ENCODE data around the gene C20orf204.

Gene C20orf204

GRCh38 chr20:64051033-64051452, 15.1 kb downstream of the C20orf204 start:
- no peak for TF ChIP-seq CTCF (IDR thresholded peaks at IDR 0.05; ENCODE audit: low read depth, low read length)
- H3K4me3 ChIP-seq (ENCODE audit: low read depth, low read length) = no peak overlapping the region

DNA sequence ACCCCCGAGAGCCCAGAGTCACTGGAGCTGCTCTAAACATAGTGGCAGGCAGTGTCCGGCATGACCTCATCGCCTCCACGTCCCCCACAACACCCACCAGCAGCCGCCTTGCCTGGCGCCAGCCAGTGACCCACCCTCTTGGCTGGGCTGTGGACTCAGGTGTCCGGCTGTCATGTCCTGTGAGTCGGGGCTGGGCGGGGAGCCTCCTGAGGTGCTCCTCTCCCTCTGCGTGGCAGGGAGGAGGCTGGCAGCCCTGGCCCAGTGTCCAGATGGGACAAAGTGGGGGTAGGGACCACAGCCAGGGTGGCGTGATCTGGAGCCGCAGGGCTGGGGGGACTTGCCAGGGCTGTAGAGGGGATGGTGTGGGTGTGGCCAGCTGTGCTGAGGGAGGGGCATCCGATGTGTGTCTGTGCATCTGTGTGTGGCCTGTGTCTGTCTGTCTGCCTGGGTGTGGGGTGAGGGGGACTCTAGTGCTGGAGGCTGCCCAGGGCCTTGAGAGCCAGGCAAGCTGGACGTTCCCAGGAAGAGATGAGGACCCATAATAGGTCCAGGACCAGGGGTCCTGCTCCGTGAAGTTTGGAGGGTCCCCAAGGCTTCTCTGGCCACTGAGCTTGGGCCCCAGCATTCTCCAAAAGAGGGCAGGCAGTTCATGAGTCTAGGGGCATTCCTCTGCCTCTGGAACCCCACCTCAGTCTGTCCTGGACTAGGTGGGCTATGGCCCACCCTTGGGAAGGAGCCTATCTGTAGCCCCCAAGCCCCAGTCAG, 15.8 kb downstream of the C20orf204 start:
- H3K4me3 ChIP-seq (ENCODE audit: low read depth, low read length) = no peak overlapping the region
- no peak for TF ChIP-seq CTCF (IDR thresholded peaks at IDR 0.05; ENCODE audit: low read depth, low read length)

DNA sequence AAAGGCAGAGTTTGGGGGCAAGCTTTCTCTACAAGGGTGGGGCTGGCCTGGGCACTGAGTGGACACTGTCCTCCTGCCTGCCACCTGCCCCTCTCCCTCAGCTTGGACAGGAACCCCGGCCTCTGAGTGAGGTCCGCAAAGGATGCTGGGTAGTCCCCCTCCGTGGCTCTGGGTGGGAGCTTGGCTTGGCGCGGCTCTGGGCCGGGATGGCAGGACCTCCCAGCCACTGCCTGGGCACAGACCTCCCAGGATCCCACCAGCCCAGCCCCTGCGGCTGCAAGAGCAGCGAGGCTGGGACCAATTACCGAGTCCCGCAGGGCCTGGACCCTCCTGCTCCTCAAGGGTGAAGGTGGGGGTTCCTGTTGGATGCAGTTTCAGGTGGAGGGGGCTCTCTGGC, 16.3 kb downstream of the C20orf204 start:
- no peak overlapping the region for H3K4me3 ChIP-seq (ENCODE audit: low read depth, low read length)
- TF ChIP-seq CTCF (IDR thresholded peaks at IDR 0.05; ENCODE audit: low read depth, low read length) = no peak

- no peak for TF ChIP-seq CTCF (IDR thresholded peaks at IDR 0.05; ENCODE audit: low read depth, low read length)
- no peak overlapping the region for H3K4me3 ChIP-seq (ENCODE audit: low read depth, low read length)
Measured at GRCh38 chr20:64052987-64053840, 17.2 kb downstream of the C20orf204 start.

DNA sequence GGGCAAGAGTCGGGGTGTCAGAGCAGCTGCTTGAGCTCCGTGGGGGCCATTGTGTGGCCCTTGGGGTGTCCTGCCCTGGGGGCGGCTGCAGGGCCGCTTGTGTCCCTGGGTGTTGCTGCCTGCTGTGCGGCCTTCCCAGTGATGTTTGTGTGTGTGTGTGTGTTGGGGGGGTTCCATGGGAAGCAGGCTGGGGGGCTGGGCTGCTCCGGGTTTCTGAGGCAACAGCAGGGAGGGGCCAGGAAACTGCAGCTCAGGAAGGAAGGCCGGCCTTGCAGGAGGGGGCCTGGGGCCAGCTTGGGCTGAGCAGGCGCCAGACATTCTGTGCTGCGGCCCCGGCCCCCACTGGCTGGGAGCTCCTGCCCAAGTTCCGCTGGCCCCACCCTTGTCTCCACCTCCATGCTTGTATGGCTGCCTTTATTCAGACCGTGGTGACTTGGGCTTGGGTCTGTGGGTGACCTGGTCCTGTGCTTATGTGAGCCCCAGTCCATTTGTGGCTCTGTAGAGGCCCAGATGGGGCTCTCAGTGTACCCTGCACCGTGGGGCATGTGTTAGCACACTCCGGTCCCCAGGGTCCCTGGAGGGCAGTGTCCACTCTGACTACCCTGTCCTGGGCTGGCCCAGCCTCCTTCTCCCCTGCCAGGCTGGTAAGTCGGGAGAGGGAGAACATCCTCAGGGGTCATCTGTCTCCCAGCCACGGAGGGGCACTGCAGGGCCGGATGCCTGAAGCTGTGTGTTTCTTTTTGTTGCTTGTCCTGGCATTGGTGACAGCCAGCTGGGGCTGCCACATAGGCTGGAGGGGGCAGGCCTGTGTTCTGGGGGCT, 18.1 kb downstream of the C20orf204 start:
- H3K4me3 ChIP-seq (ENCODE audit: low read depth, low read length) = no peak overlapping the region
- TF ChIP-seq CTCF (IDR thresholded peaks at IDR 0.05; ENCODE audit: low read depth, low read length) = no peak

DNA sequence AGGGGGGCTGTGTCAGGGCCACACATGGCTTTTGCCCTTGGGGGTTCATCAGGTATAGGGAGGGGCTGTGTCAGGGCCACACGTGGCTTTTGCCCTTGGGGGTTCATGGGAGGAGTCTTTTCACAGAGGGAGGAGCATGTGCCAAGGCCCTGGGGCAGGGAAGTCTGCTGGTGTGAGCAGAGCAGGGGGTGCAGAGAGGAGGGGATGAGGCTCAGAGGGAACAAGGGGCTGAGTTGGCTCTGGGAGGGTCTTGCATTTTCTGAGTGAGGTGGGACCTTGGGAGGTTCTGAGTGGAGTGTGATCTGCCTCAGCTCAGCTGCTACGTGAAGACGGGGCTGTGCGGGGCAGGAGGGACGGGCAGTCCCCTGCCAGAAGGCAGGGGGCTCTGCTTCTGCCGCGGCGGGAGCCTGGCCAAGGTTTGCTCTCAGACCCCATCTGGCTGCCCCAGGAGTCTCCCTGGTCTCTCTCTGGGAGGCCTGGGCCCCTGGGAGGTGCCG, 19.5 kb downstream of the C20orf204 start:
- no peak for TF ChIP-seq CTCF (IDR thresholded peaks at IDR 0.05; ENCODE audit: low read depth, low read length)
- no peak overlapping the region for H3K4me3 ChIP-seq (ENCODE audit: low read depth, low read length)

All from WI38 (cell line).